Mesenchymal stem cell (in vitro differentiated cells and primary cell): ENCODE measurements around the gene CTNNA3.

Source experiments
- DNase-seq: peaks from one replicate; pipeline ENCODE4 v3.0.0-alpha.2; 2013
- H2AFZ ChIP-seq: one replicate; pipeline ENCODE4 v1.6.1; 2013; ENCODE audit warnings: low read depth, mild to moderate bottlenecking, control low read depth, inconsistent platforms, low read length, moderate library complexity
- H2AK5ac ChIP-seq: 2 replicates; pipeline ENCODE4 v1.6.1; 2013; ENCODE audit warnings: low read length, moderate library complexity, mild to moderate bottlenecking, inconsistent platforms; ENCODE audit not compliant: severe bottlenecking
- H2BK120ac ChIP-seq: one replicate; pipeline ENCODE4 v1.6.1; 2013; ENCODE audit warnings: low read depth, mild to moderate bottlenecking, inconsistent platforms, low read length, moderate library complexity
- H2BK12ac ChIP-seq, 2 experiments: one replicate each; pipeline ENCODE4 v1.6.1; 2013; ENCODE audit warnings: inconsistent platforms in 2 of 2, low read length in 2 of 2, mild to moderate bottlenecking in 2 of 2, moderate library complexity in 2 of 2, control low read depth in 1 of 2
- H2BK15ac ChIP-seq: one replicate; pipeline ENCODE4 v1.6.1; 2013; ENCODE audit warnings: mild to moderate bottlenecking, low read depth, inconsistent platforms; ENCODE audit not compliant: poor library complexity, severe bottlenecking
- H2BK5ac ChIP-seq: 2 replicates; pipeline ENCODE4 v1.6.1; 2013; ENCODE audit warnings: low read depth, mild to moderate bottlenecking, low read length, control low read depth, inconsistent platforms; ENCODE audit not compliant: poor library complexity, severe bottlenecking
- H3K14ac ChIP-seq, 2 experiments: one replicate each; pipeline ENCODE4 v1.6.1; 2013; ENCODE audit warnings: inconsistent platforms in 2 of 2, low read length in 2 of 2, control low read depth in 1 of 2, mild to moderate bottlenecking in 1 of 2, moderate library complexity in 1 of 2
- H3K18ac ChIP-seq, 2 experiments: one replicate each; pipeline ENCODE4 v1.6.1; 2013; ENCODE audit warnings: inconsistent platforms in 2 of 2, low read length in 2 of 2, control low read depth in 1 of 2, low read depth in 1 of 2, mild to moderate bottlenecking in 1 of 2
- H3K23ac ChIP-seq, 2 experiments: one replicate each; pipeline ENCODE4 v1.6.1; 2013; ENCODE audit warnings: inconsistent platforms in 2 of 2, low read length in 2 of 2, mild to moderate bottlenecking in 2 of 2, moderate library complexity in 2 of 2, control low read depth in 1 of 2
- H3K27ac ChIP-seq: 2 replicates; pipeline ENCODE4 v1.5.1; 2013; ENCODE audit warnings: mild to moderate bottlenecking, moderate library complexity, low read length, control low read depth, inconsistent platforms; ENCODE audit not compliant: poor library complexity, severe bottlenecking
- H3K27me3 ChIP-seq, 2 experiments: 2 replicates each; pipeline versions ENCODE4 v1.6.1 to v1.7.0; 2013; ENCODE audit warnings: low read length in 2 of 2, mild to moderate bottlenecking in 2 of 2, moderate library complexity in 2 of 2, control low read depth in 1 of 2, inconsistent platforms in 1 of 2; ENCODE audit not compliant: control insufficient read depth in 1 of 2, insufficient read depth in 1 of 2
- H3K36me3 ChIP-seq, 2 experiments: 2 replicates each; pipeline versions ENCODE4 v1.6.1 to v1.7.0; 2013; ENCODE audit warnings: low read length in 2 of 2, control low read depth in 1 of 2, inconsistent platforms in 1 of 2, low read depth in 1 of 2, mild to moderate bottlenecking in 1 of 2; ENCODE audit not compliant: insufficient read depth in 2 of 2, control insufficient read depth in 1 of 2
- H3K4ac ChIP-seq, 2 experiments: one replicate each; pipeline ENCODE4 v1.6.1; 2013; ENCODE audit warnings: inconsistent platforms in 2 of 2, low read length in 2 of 2, mild to moderate bottlenecking in 2 of 2, moderate library complexity in 2 of 2, control low read depth in 1 of 2, low read depth in 1 of 2
- H3K4me1 ChIP-seq: 2 replicates; pipeline ENCODE4 v1.6.1; 2013; ENCODE audit warnings: low read depth, low read length, control low read depth; ENCODE audit not compliant: control insufficient read depth, insufficient read depth
- H3K4me2 ChIP-seq: 2 replicates; pipeline ENCODE4 v1.6.1; 2013; ENCODE audit warnings: low read length, mild to moderate bottlenecking, inconsistent platforms; ENCODE audit not compliant: poor library complexity, severe bottlenecking
- H3K4me3 ChIP-seq, 2 experiments: 2 replicates each; pipeline versions ENCODE4 v1.5.1 to v1.7.0; 2013; ENCODE audit warnings: low read length in 2 of 2, mild to moderate bottlenecking in 2 of 2, control low read depth in 1 of 2, low read depth in 1 of 2; ENCODE audit not compliant: insufficient read depth in 1 of 2
- H3K79me1 ChIP-seq: replicated peaks from 2 replicates; pipeline ENCODE4 v1.6.1; 2013; ENCODE audit warnings: mild to moderate bottlenecking, control low read depth, low read length, inconsistent platforms; ENCODE audit not compliant: poor library complexity, severe bottlenecking
- H3K9ac ChIP-seq: 2 replicates; pipeline ENCODE4 v1.7.0; 2013; ENCODE audit warnings: mild to moderate bottlenecking, low read length, moderate library complexity
- H3K9me3 ChIP-seq: 2 replicates; pipeline ENCODE4 v1.7.0; 2013; ENCODE audit warnings: mild to moderate bottlenecking, low read length; ENCODE audit not compliant: control insufficient read depth
- H4K8ac ChIP-seq: one replicate; pipeline ENCODE4 v1.6.1; 2013; ENCODE audit warnings: inconsistent platforms, mild to moderate bottlenecking, low read length, moderate library complexity
- H4K91ac ChIP-seq: one replicate; pipeline ENCODE4 v1.6.1; 2013; ENCODE audit warnings: mild to moderate bottlenecking, low read length, inconsistent platforms
- WGBS: methylation state at CpG from one replicate; pipeline ENCODE4 v1.1.7; 2013; ENCODE audit warnings: mixed read lengths; 5-methylcytosine and 5-hydroxymethylcytosine counted together

Gene CTNNA3

DNA sequence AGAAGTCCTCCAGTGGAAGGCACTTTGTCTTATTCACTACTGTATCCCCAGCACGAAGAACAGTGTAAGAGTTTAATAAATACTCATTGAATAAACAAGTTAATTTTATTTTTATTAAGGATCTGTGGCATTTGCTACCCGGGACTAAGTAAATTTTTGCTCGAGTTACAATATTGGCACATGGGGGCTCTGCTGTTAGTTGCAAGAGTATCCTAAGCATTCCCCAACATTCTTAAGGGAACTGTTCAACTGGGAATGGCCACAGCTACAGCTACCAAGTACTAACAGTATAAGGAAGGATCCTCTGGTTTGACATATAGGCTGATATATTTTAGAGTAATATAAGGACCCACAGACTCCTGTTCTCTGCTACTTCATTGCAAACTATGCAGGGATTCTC lies 778.9 kb downstream of the CTNNA3 start:
- H3K9ac ChIP-seq: no peak overlapping the region
- DNase-seq: no peak
- H2AFZ ChIP-seq: no peak overlapping the region
- H3K27ac ChIP-seq: no peak overlapping the region
- no peak overlapping the region for H2BK15ac ChIP-seq
- H3K27me3 ChIP-seq: no peaks in the 10 kb centered on the region
- H3K36me3 ChIP-seq: no peaks in the 10 kb centered on the region
- no peaks in the 10 kb centered on the region for H3K9me3 ChIP-seq
- H2BK12ac ChIP-seq: no peak overlapping the region
- no peak overlapping the region for H2BK120ac ChIP-seq
- no peak overlapping the region for H2AK5ac ChIP-seq
- H3K4me3 ChIP-seq: no peak overlapping the region
- H3K4me1 ChIP-seq: no peaks in the 10 kb centered on the region
- H3K23ac ChIP-seq: no peak overlapping the region
- H3K4ac ChIP-seq: no peak overlapping the region
- H3K18ac ChIP-seq: no peak overlapping the region
- no peaks in the 10 kb centered on the region for H3K79me1 ChIP-seq
- 70% methylated on average over 2 of the region's 3 CpGs for WGBS
- H4K8ac ChIP-seq: no peak overlapping the region
- no peak overlapping the region for H2BK5ac ChIP-seq
- H3K4me2 ChIP-seq: no peak overlapping the region
- H3K14ac ChIP-seq: no peak overlapping the region
- no peak overlapping the region for H4K91ac ChIP-seq

DNA sequence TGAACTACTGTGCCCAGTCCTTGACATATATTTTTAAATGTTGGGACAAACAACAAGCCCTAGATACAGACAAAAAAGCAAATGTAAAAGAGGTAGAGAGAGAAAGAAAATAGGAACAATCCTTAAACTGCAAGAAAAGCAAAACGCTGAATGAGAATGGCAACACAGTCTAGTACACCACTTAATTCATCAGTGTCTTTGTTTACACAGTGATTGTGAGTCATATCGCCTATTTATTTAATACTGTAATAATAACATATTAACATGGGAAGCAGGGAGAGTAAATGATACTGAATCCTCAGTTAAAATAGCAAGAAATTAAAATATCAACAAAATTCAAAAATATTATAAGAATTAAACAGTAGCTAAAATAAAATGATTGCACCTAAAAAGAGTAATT lies 780.0 kb downstream of the CTNNA3 start:
- Histone ChIP-seq H2BK15ac (no peak overlapping the region), H3K4ac (no peak overlapping the region), H3K4me2 (no peak overlapping the region), H2AFZ (no peak overlapping the region), H4K91ac (no peak overlapping the region), H3K27me3 (no peaks in the 10 kb centered on the region), H3K14ac (no peak overlapping the region), H2BK5ac (no peak overlapping the region), H4K8ac (no peak overlapping the region), H3K4me3 (no peak overlapping the region), H2AK5ac (no peak overlapping the region), H3K9ac (no peak overlapping the region), H2BK12ac (no peak overlapping the region), H2BK120ac (no peak overlapping the region), H3K79me1 (no peaks in the 10 kb centered on the region), H3K27ac (no peak overlapping the region), H3K36me3 (no peaks in the 10 kb centered on the region), H3K9me3 (no peaks in the 10 kb centered on the region), H3K23ac (no peak overlapping the region), H3K18ac (no peak overlapping the region), H3K4me1 (no peaks in the 10 kb centered on the region)
- no CpG with 5 or more reads among the region's 2 CpGs for WGBS
- no peak for DNase-seq

DNA sequence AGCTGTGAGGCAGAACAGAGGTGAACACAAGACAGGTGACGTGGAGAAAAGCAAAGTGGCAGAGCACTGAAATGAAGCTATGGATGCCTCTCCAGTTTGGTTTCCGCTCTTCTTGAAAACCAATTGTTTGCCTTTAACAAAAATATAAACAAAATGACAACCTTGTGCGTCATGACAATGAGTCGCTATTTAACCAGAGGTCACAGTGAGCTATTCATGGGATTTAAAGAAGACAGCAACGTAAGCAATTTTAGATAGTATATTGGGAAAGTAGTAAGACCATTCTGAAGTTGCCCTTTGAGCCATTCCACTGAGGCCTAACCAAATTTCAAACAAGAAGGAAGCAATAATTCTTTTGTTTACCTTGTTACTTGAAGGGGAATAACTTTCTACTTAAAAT lies 785.3 kb downstream of the CTNNA3 start:
- DNase-seq: no peak
- H4K8ac ChIP-seq: no peak overlapping the region
- no peak overlapping the region for H3K23ac ChIP-seq
- no peak overlapping the region for H3K4ac ChIP-seq
- no peak overlapping the region for H2BK120ac ChIP-seq
- no peaks in the 10 kb centered on the region for H3K4me1 ChIP-seq
- no peaks in the 10 kb centered on the region for H3K79me1 ChIP-seq
- no peak overlapping the region for H3K18ac ChIP-seq
- no peak overlapping the region for H3K27ac ChIP-seq
- no peak overlapping the region for H3K14ac ChIP-seq
- no peaks in the 10 kb centered on the region for H3K27me3 ChIP-seq
- H3K9ac ChIP-seq: no peak overlapping the region
- no peaks in the 10 kb centered on the region for H3K9me3 ChIP-seq
- H2BK5ac ChIP-seq: no peak overlapping the region
- WGBS: 67% methylated on average over 5 of the region's 5 CpGs
- H2AFZ ChIP-seq: no peak overlapping the region
- no peak overlapping the region for H2AK5ac ChIP-seq
- H2BK12ac ChIP-seq: no peak overlapping the region
- H2BK15ac ChIP-seq: no peak overlapping the region
- no peak overlapping the region for H3K4me3 ChIP-seq
- H3K36me3 ChIP-seq: no peaks in the 10 kb centered on the region
- H3K4me2 ChIP-seq: no peak overlapping the region
- H4K91ac ChIP-seq: no peak overlapping the region

DNA sequence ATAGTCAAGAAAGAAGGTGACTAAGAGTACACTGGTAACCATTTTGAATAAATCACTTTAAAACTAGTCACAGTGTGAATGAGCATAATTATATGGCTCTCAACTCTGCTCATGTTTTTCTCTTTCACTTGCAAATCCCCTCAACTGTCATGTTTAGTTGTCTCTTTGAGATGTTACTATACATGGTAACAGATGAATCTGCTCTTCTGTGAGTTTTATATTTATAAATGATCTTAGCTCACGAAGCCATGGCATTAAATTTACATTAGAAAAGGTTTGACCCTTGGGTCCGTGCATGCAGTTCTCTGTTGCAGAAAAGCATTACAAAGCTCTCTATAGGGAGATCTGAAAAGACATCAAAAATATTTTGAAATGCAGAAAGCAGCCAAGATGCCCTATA lies 803.1 kb downstream of the CTNNA3 start:
- H3K23ac ChIP-seq: no peak overlapping the region
- no peak overlapping the region for H3K4me2 ChIP-seq
- no peak overlapping the region for H3K9ac ChIP-seq
- no peak overlapping the region for H2AFZ ChIP-seq
- no peaks in the 10 kb centered on the region for H3K27me3 ChIP-seq
- no peak overlapping the region for H4K91ac ChIP-seq
- H2AK5ac ChIP-seq: no peak overlapping the region
- WGBS: 74% methylated on average over 2 of the region's 2 CpGs
- no peak overlapping the region for H3K4ac ChIP-seq
- no peak overlapping the region for H2BK5ac ChIP-seq
- no peak overlapping the region for H4K8ac ChIP-seq
- no peak overlapping the region for H2BK120ac ChIP-seq
- no peaks in the 10 kb centered on the region for H3K36me3 ChIP-seq
- H2BK15ac ChIP-seq: no peak overlapping the region
- H3K14ac ChIP-seq: no peak overlapping the region
- peaks cover 3% of the 10 kb centered on the region for H3K9me3 ChIP-seq
- DNase-seq: no peak
- no peak overlapping the region for H3K4me3 ChIP-seq
- no peak overlapping the region for H2BK12ac ChIP-seq
- H3K4me1 ChIP-seq: no peaks in the 10 kb centered on the region
- H3K27ac ChIP-seq: no peak overlapping the region
- H3K18ac ChIP-seq: no peak overlapping the region
- no peaks in the 10 kb centered on the region for H3K79me1 ChIP-seq
